ENCODE data around the gene DEXI.

DEXI gene

DNA sequence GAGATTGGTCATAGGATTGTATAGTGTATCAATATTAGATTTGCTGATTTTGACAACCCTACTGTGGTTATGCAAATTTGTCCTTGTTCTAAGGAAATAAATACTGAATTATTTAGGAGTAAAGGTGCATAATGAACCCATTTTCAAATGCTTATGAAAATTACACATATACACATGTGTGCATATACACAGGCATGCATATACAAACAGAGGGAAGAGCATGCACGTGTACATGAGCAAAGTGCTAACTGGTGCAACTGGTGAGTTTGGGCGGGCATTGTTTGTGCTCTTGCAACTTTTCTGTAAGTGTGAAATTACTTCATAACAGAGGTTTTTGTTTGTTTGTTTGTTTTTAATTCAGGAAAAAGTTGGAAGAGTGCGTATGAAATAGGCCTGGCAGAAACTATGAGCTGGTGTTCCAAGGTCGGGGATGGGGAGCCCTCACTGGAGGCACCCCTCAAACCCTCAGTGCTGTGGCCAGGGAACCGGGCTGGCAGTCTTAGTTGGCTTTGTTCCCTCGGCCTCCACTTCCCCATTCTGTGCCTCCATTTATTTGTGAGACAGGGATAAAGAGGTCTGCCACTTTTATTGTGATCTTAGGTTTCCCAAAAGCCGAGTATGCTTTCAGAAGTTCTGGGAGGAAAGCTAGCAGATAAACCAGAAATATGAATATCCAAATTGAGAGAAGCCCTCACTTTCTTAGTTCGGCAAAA lies 5.8 kb downstream of the DEXI start:
- TF ChIP-seq FOXP2 (optimal IDR thresholded peaks at IDR 0.05; ENCODE audit: borderline replicate concordance, extremely low read depth, extremely low read length, insufficient read depth): no peak
- TF ChIP-seq, protein P1, sequence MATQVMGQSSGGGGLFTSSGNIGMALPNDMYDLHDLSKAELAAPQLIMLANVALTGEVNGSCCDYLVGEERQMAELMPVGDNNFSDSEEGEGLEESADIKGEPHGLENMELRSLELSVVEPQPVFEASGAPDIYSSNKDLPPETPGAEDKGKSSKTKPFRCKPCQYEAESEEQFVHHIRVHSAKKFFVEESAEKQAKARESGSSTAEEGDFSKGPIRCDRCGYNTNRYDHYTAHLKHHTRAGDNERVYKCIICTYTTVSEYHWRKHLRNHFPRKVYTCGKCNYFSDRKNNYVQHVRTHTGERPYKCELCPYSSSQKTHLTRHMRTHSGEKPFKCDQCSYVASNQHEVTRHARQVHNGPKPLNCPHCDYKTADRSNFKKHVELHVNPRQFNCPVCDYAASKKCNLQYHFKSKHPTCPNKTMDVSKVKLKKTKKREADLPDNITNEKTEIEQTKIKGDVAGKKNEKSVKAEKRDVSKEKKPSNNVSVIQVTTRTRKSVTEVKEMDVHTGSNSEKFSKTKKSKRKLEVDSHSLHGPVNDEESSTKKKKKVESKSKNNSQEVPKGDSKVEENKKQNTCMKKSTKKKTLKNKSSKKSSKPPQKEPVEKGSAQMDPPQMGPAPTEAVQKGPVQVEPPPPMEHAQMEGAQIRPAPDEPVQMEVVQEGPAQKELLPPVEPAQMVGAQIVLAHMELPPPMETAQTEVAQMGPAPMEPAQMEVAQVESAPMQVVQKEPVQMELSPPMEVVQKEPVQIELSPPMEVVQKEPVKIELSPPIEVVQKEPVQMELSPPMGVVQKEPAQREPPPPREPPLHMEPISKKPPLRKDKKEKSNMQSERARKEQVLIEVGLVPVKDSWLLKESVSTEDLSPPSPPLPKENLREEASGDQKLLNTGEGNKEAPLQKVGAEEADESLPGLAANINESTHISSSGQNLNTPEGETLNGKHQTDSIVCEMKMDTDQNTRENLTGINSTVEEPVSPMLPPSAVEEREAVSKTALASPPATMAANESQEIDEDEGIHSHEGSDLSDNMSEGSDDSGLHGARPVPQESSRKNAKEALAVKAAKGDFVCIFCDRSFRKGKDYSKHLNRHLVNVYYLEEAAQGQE (IDR thresholded peaks at IDR 0.05; ENCODE audit: insufficient read depth in 1 of 2, low read depth in 2 of 2, low read length in 2 of 2): no peak
- TF ChIP-seq POLR2AphosphoS5 (IDR thresholded peaks at IDR 0.05; ENCODE audit: low read depth, low read length): no peak

DNA sequence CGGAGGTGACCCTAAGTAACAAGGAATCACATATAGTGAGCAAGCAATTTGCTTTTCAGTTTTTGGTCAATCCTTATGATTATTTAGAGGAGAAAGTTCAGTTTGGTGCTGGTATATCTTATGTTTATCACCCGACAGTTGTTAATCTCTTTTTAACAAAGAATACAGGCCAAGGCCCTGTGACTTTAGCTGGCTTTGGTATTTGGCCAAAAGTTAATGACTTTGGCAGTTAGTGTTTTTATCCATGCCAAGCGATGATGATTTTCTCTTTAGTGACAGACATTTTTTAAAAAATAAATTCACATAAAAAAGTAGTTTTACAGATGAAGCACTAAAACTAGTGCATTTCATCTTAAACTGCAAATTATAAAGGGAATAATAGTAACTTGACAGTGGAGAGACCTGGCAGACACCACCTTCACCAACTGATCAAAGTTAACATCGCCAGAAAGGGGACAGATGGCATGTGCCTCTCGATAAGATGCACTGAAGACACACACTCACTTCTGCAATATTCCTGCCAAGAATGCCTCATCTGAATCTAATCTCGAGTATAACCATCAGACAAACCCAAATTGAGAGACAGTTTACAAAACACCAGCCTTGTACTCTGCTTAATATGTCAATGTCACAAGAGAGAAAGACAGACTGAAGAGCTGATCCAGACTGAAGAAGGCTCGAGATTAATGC lies 6.9 kb downstream of the DEXI start:
- TF ChIP-seq POLR2AphosphoS5 (IDR thresholded peaks at IDR 0.05; ENCODE audit: low read depth, low read length) (no peak), SIN3A (IDR thresholded peaks at IDR 0.05; ENCODE audit: borderline replicate concordance, insufficient read depth, low read length) (no peak), TAF1 (IDR thresholded peaks at IDR 0.05; ENCODE audit: borderline replicate concordance, insufficient read depth, low read length) (no peak), FOXP2 (optimal IDR thresholded peaks at IDR 0.05; ENCODE audit: borderline replicate concordance, extremely low read depth, extremely low read length, insufficient read depth) (no peak)
- TF ChIP-seq, protein P1 (IDR thresholded peaks at IDR 0.05; ENCODE audit: insufficient read depth in 1 of 2, low read depth in 2 of 2, low read length in 2 of 2): no peak

DNA sequence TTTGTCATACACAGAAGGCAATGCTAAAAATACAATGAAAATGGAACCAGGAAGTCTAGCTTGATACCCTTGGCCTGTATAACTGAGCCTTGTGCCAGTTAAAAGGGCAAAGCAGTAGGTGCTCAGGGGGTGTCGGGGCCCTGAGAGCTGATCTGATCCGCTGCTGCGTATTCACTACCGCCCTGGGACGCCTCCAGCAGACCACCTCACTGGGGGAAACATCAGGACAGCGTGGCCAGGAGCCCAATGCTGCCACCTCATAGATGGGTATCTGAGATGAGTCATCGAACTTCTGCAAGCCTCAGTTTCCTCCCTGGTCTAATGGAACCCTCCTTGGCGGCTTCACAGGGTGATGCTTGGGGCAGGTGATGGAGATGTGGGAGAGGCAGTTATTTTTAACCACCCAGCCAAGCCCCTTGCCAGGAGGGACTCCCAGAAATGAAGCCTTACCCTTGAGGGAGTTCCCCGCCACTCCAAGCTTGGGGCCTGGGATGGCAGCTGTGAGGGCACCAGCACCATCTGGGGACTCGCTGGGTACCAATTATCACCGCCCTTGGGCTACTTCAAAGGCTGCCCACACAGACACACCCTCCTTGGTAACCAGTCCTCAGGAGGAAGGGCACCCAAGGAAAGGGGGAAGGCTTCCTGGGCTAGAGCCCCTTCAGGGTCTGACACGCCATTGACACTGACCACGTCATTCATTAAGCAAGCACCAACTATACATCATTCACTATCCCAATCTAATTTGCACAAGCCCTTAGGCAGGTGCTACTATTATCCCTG lies 7.8 kb downstream of the DEXI start:
- TF ChIP-seq FOXP2 (optimal IDR thresholded peaks at IDR 0.05; ENCODE audit: borderline replicate concordance, extremely low read depth, extremely low read length, insufficient read depth) (no peak), TAF1 (IDR thresholded peaks at IDR 0.05; ENCODE audit: borderline replicate concordance, insufficient read depth, low read length) (no peak), POLR2AphosphoS5 (IDR thresholded peaks at IDR 0.05; ENCODE audit: low read depth, low read length) (no peak), SIN3A (IDR thresholded peaks at IDR 0.05; ENCODE audit: borderline replicate concordance, insufficient read depth, low read length) (no peak)
- TF ChIP-seq, protein P1 (IDR thresholded peaks at IDR 0.05; ENCODE audit: insufficient read depth in 1 of 2, low read depth in 2 of 2, low read length in 2 of 2): no peak

DNA sequence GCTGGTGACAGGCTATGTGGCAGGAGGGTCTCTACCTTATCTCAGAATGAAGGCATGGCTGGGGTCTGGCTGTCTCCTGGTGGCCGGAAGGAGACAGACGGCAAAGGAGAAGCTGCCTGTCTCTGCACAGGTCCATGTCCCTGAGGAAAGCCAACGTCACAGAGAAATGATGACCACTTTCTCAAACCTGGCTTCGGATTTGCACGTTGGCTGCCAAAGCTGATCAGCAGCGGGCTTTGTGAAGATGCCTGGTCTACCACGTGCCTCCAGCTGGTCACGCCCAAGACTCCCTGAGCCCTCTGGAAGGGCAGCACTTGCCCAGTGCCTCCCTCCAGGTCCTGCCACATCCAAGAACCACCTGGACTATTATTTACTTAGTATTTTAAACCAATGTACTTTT lies 8.4 kb downstream of the DEXI start:
- TF ChIP-seq POLR2AphosphoS5 (IDR thresholded peaks at IDR 0.05; ENCODE audit: low read depth, low read length): no peak
- TF ChIP-seq, protein P1 (IDR thresholded peaks at IDR 0.05; ENCODE audit: insufficient read depth in 1 of 2, low read depth in 2 of 2, low read length in 2 of 2): no peak
- TF ChIP-seq TAF1 (IDR thresholded peaks at IDR 0.05; ENCODE audit: borderline replicate concordance, insufficient read depth, low read length): no peak
- TF ChIP-seq FOXP2 (optimal IDR thresholded peaks at IDR 0.05; ENCODE audit: borderline replicate concordance, extremely low read depth, extremely low read length, insufficient read depth): no peak
- no peak for TF ChIP-seq SIN3A (IDR thresholded peaks at IDR 0.05; ENCODE audit: borderline replicate concordance, insufficient read depth, low read length)

Data from PFSK-1 (cell line).